Effector memory CD4-positive, alpha-beta T cell (primary cell): ENCODE measurements around the gene SCEL.
"Not testable (repeated sequence)": the region's sequence is repeated elsewhere in the genome, so short reads cannot be mapped to it uniquely, and the experiment has no call there.

Source experiments
- DNase-seq, 3 donors: peaks; one replicate each; pipeline ENCODE4 v3.0.0-alpha.2; 2020
- H3K27ac ChIP-seq: 2 replicates; pipeline ENCODE4 v1.7.0; 2013; ENCODE audit warnings: mild to moderate bottlenecking, low read length, moderate library complexity; ENCODE audit not compliant: insufficient read depth, poor library complexity, severe bottlenecking
- H3K27me3 ChIP-seq: replicated peaks from 2 replicates; pipeline ENCODE4 v1.7.0; 2013; ENCODE audit warnings: mild to moderate bottlenecking, low read length; ENCODE audit not compliant: insufficient read depth, control insufficient read depth, poor library complexity, severe bottlenecking
- H3K36me3 ChIP-seq: 2 replicates; pipeline ENCODE4 v1.7.0; 2013; ENCODE audit warnings: mild to moderate bottlenecking, low read length, moderate library complexity; ENCODE audit not compliant: control insufficient read depth, insufficient read depth
- H3K4me1 ChIP-seq: 2 replicates; pipeline ENCODE4 v1.7.0; 2013; ENCODE audit warnings: low read length, mild to moderate bottlenecking; ENCODE audit not compliant: control insufficient read depth, insufficient read depth, poor library complexity, severe bottlenecking
- H3K4me3 ChIP-seq: 2 replicates; pipeline ENCODE4 v1.7.0; 2013; ENCODE audit warnings: low read length, low read depth, mild to moderate bottlenecking; ENCODE audit not compliant: insufficient read depth, poor library complexity, severe bottlenecking
- H3K9me3 ChIP-seq: 2 replicates; pipeline ENCODE4 v1.7.0; 2013; ENCODE audit warnings: mild to moderate bottlenecking, low read length, moderate library complexity; ENCODE audit not compliant: control insufficient read depth

SCEL gene

DNA sequence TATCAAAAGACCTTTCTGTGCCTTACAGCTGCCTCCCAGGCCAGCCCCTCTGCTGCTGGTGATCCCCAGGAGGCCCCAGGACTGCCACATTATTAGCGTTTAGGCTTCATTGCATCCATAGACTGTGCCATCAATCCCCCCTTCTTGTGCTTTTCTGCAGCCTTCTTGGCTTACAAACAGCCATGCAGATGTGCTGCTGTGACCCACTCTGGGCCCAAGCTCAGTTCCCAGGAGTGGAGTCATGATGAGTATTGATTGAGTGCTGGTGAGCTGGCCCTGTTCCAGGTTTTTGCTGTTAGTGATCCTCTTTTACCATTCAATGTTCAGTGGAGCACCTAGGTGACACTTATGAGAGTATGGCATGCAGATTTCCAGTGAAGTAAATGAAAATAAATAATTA lies 102.1 kb downstream of the SCEL start:
- Histone ChIP-seq H3K27me3 (no peaks in the 10 kb centered on the region), H3K36me3 (no peaks in the 10 kb centered on the region), H3K4me3 (no peak overlapping the region), H3K9me3 (no peaks in the 10 kb centered on the region), H3K4me1 (no peaks in the 10 kb centered on the region), H3K27ac (no peak overlapping the region)
- no peak for DNase-seq

- Histone ChIP-seq H3K36me3 (no peaks in the 10 kb centered on the region), H3K9me3 (no peaks in the 10 kb centered on the region), H3K4me3 (no peak overlapping the region), H3K27ac (no peak overlapping the region), H3K27me3 (no peaks in the 10 kb centered on the region), H3K4me1 (no peaks in the 10 kb centered on the region)
- no peak for DNase-seq
Observed at GRCh38 chr13:77650409-77650808, 114.9 kb downstream of the SCEL start.

DNA sequence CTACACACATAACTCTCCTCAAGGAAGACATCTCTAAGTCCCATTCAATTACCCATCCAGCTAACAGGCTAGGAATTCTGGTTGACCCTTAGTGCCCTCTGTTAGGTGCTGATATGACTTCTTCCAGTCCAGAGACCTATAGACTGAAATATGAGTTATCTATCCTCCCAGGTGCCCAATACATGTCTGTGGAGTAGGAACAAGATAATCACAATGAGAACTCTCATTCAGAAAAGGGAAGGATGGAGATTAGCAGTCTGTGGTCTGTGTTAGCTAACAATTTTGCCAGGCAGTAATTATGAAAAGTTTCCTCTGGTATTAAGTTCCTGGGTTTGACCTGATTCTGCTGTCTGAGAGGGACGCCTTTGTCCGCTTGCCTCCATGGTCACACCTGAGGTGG lies 117.8 kb downstream of the SCEL start:
- DNase-seq: no peak
- Histone ChIP-seq H3K9me3 (no peaks in the 10 kb centered on the region), H3K27me3 (no peaks in the 10 kb centered on the region), H3K4me1 (no peaks in the 10 kb centered on the region), H3K4me3 (no peak overlapping the region), H3K36me3 (no peaks in the 10 kb centered on the region), H3K27ac (no peak overlapping the region)

DNA sequence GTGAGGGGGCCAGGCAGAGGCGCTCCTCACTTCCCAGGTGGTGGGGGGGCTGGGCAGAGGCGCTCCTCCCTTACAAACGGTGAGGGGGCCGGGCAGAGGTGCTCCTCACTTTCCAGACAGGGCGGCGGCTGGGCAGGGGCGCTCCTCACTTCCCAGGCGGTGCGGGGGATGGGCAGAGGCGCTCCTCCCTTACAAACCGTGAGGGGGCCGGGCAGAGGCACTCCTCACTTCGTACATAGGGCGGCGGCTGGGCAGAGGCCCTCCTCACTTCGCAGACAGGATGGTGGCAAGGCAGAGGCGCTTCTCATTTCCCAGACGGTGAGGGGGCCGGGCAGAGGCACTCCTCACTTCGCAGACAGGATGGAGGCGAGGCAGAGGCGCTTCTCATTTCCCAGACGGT lies 124.5 kb downstream of the SCEL start:
- H3K36me3 ChIP-seq, H3K9me3 ChIP-seq, H3K27ac ChIP-seq, H3K4me1 ChIP-seq, H3K27me3 ChIP-seq, H3K4me3 ChIP-seq, DNase-seq: not testable (repeated sequence)

DNA sequence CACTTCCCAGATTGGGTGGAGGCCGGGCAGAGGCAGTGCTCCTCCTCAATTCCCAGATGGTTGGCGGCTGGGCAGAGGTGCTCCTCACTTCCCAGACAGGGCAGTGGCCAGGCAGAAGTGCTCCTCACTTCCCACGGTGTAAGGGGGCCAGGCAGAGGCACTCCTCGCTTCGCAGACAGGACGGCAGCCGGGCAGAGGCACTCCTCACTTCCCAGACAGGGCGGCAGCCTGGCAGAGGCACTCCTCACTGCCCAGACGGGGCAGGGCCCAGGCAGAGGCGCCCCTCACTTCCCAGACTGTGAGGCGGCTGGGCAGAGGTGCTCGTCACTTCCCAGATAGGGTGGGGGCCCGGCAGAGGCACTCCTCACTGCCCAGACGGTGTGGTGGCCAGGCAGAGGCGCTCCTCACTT lies 125.3 kb downstream of the SCEL start:
- no peak overlapping the region for H3K27ac ChIP-seq
- H3K4me1 ChIP-seq: no peaks in the 10 kb centered on the region
- H3K9me3 ChIP-seq: no peaks in the 10 kb centered on the region
- no peak for DNase-seq
- H3K4me3 ChIP-seq: no peak overlapping the region
- H3K36me3 ChIP-seq: no peaks in the 10 kb centered on the region
- H3K27me3 ChIP-seq: no peaks in the 10 kb centered on the region

- not testable (repeated sequence) for H3K36me3 ChIP-seq, H3K27me3 ChIP-seq, DNase-seq, H3K4me1 ChIP-seq, H3K4me3 ChIP-seq, H3K27ac ChIP-seq, H3K9me3 ChIP-seq
Observed at GRCh38 chr13:77662301-77662700, 126.8 kb downstream of the SCEL start.

DNA sequence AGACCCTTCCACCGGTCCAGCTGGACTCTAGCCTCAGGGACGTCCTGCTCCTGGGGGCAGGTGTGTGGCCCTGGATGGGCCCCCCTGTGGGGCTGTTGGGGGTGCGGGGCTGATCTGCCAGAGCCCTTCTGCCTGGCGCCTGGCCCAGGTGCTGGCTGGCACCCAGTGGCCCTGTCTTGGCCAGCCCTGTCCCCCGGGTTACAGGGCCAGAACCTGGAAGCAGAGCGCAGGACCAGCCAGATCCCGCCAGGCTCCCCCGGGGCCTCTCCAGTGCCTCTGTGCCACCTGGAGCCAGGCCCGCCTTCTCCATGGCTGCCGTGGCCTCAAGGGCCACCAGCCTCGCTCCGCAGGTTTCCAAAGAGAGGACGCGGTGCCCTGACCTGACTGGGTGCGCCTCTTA lies 127.3 kb downstream of the SCEL start:
- H3K27ac ChIP-seq, H3K4me1 ChIP-seq, DNase-seq, H3K27me3 ChIP-seq, H3K9me3 ChIP-seq, H3K4me3 ChIP-seq, H3K36me3 ChIP-seq: not testable (repeated sequence)

GRCh38 chr13:77674852-77675251 lies 139.3 kb downstream of the SCEL start:
- no peak overlapping the region for H3K27ac ChIP-seq
- no peaks in the 10 kb centered on the region for H3K36me3 ChIP-seq
- H3K27me3 ChIP-seq: no peaks in the 10 kb centered on the region
- H3K9me3 ChIP-seq: no peaks in the 10 kb centered on the region
- DNase-seq: no peak
- H3K4me1 ChIP-seq: no peaks in the 10 kb centered on the region
- no peak overlapping the region for H3K4me3 ChIP-seq

GRCh38 chr13:77678691-77679235 lies 143.3 kb downstream of the SCEL start:
- H3K36me3 ChIP-seq: no peaks in the 10 kb centered on the region
- no peaks in the 10 kb centered on the region for H3K9me3 ChIP-seq
- H3K27ac ChIP-seq: no peak overlapping the region
- no peak overlapping the region for H3K4me3 ChIP-seq
- H3K4me1 ChIP-seq: no peaks in the 10 kb centered on the region
- H3K27me3 ChIP-seq: no peaks in the 10 kb centered on the region
- DNase-seq: no peak

DNA sequence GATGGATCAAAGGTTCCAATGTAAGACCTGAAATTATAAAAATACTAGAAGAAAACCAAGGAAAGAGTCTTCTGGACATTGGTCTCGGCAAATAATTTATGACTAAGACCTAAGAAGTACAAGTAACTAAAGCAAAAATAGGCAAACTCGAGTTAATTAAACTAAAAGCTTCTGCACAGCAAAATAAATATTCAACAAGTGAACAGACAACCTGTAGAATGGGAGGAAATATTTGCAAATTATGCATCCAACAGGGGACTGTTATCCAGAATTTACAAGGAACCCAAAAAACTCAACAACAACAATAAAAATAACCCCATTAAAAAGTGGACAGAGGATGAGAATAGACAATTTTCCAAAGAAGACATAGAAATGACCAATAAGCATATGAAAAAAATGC lies 152.3 kb downstream of the SCEL start:
- Histone ChIP-seq H3K9me3 (no peaks in the 10 kb centered on the region), H3K4me3 (no peak overlapping the region), H3K36me3 (no peaks in the 10 kb centered on the region), H3K27me3 (no peaks in the 10 kb centered on the region), H3K4me1 (no peaks in the 10 kb centered on the region), H3K27ac (no peak overlapping the region)
- no peak for DNase-seq

DNA sequence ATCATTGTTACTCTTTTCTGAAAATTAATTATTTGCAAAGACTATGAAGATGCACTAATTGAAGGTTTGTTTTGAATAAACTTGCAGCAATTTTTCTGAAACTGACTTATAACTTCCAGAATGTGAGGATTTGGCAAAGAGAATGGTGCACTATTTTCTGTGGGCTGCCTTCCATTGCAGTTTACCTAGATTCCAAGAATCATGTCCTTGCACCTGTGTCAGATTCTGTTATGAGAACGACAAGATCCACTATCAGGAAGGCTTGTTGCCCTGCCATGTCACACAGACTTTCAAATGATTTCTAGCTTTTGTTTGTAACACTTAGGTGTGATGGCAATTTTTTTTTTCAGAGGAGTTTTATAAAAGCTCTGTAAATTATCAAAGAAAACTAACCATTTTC lies 156.4 kb downstream of the SCEL start:
- H3K36me3 ChIP-seq: no peaks in the 10 kb centered on the region
- DNase-seq: no peak
- H3K27ac ChIP-seq: no peak overlapping the region
- H3K27me3 ChIP-seq: no peaks in the 10 kb centered on the region
- H3K4me3 ChIP-seq: no peak overlapping the region
- H3K4me1 ChIP-seq: peaks cover 7% of the 10 kb centered on the region
- no peaks in the 10 kb centered on the region for H3K9me3 ChIP-seq
